H1 (cell line): ENCODE data around the gene ZNF546. TPM values are rescaled to one million over a fixed set of nuclear protein-coding genes. Genes with fewer than 3 reads are reported as not detected.

Source experiments
- CTCF ChIA-PET: fragments of 300-600 bp; sonication (Branson Sonifier 250); formaldehyde crosslinking; loops from one replicate; lab custom pipeline; 2021; ENCODE audit not compliant: partially characterized antibody; lab: Charles Lee
- POLR2A ChIA-PET: fragments of 300-600 bp; sonication (Branson Sonifier 250); formaldehyde crosslinking; loops from one replicate; lab custom pipeline; 2021; ENCODE audit warnings: inconsistent platforms; ENCODE audit not compliant: partially characterized antibody; lab: Charles Lee
- DNase-seq, 2 experiments: peaks; one replicate each; pipeline versions ENCODE4 v3.0.0 to v3.0.0-alpha.2; 2010 to 2022; ENCODE audit warnings: low spot score in 2 of 2, low read depth in 1 of 2, mixed read lengths in 1 of 2
- FAIRE-seq: peaks from 2 replicates; lab custom pipeline; 2011; peaks lifted over from hg19 to GRCh38; lab: Jason Lieb, UNC
- H2AFZ ChIP-seq: 2 replicates; pipeline ENCODE4 v1.8.1; 2012; ENCODE audit warnings: low read length, inconsistent platforms
- H2AK5ac ChIP-seq: 2 replicates; pipeline ENCODE4 v1.6.1; 2013; ENCODE audit warnings: low read depth, low read length
- H2BK120ac ChIP-seq: replicated peaks from 2 replicates; pipeline ENCODE3; 2013; ENCODE audit warnings: low read depth, low read length, inconsistent platforms
- H2BK12ac ChIP-seq: 2 replicates; pipeline ENCODE4 v1.6.1; 2013; ENCODE audit warnings: low read depth, low read length
- H2BK15ac ChIP-seq: 2 replicates; pipeline ENCODE4 v1.6.1; 2013; ENCODE audit warnings: low read length
- H2BK20ac ChIP-seq: 2 replicates; pipeline ENCODE4 v1.6.1; 2013; ENCODE audit warnings: low read length
- H2BK5ac ChIP-seq: 2 replicates; pipeline ENCODE4 v1.6.1; 2013; ENCODE audit warnings: low read depth, low read length
- H3K14ac ChIP-seq: 2 replicates; pipeline ENCODE4 v1.6.1; 2013; ENCODE audit warnings: inconsistent platforms; ENCODE audit not compliant: insufficient read length
- H3K18ac ChIP-seq: 2 replicates; pipeline ENCODE4 v1.6.1; 2013; ENCODE audit warnings: low read length; ENCODE audit errors: extremely low read depth
- H3K23ac ChIP-seq: 2 replicates; pipeline ENCODE4 v1.6.1; 2013; ENCODE audit warnings: inconsistent platforms; ENCODE audit not compliant: insufficient read length
- H3K23me2 ChIP-seq: 2 replicates; pipeline ENCODE4 v1.6.1; 2013; ENCODE audit warnings: low read depth, low read length
- H3K27ac ChIP-seq: 2 replicates; pipeline ENCODE4 v1.6.1; 2011; ENCODE audit warnings: low read depth, low read length, inconsistent platforms
- H3K27me3 ChIP-seq, 4 experiments: replicated peaks in 1 of 4; 1 replicate in 1 of 4; 2 replicates in 3 of 4; pipeline versions ENCODE4 v1.6.1 to v1.8.1; 2011 to 2013; ENCODE audit warnings: low read length in 3 of 4, mild to moderate bottlenecking in 3 of 4, inconsistent platforms in 2 of 4, mixed read lengths in 2 of 4, moderate library complexity in 1 of 4; ENCODE audit not compliant: control insufficient read depth in 3 of 4, insufficient read depth in 3 of 4; ENCODE audit errors: extremely low read depth in 1 of 4
- H3K36me3 ChIP-seq, 4 experiments: 2 replicates each; pipeline versions ENCODE4 v1.6.1 to v1.8.1; 2011 to 2013; ENCODE audit warnings: mild to moderate bottlenecking in 4 of 4, low read length in 3 of 4, moderate library complexity in 2 of 4, control low read depth in 1 of 4, inconsistent platforms in 1 of 4; ENCODE audit not compliant: insufficient read depth in 4 of 4, control insufficient read depth in 2 of 4
- H3K4ac ChIP-seq: replicated peaks from 2 replicates; pipeline ENCODE3; 2013; ENCODE audit warnings: low read length, low read depth, mixed read lengths, inconsistent platforms; ENCODE audit not compliant: insufficient read length
- H3K4me1 ChIP-seq, 4 experiments: replicated peaks in 1 of 4; 1 replicate in 1 of 4; 2 replicates in 3 of 4; pipeline versions ENCODE4 v1.6.1 to v1.8.1; 2011 to 2013; ENCODE audit warnings: low read length in 3 of 4, inconsistent platforms in 2 of 4, mixed read lengths in 1 of 4; ENCODE audit not compliant: insufficient read depth in 4 of 4, control insufficient read depth in 3 of 4
- H3K4me2 ChIP-seq, 2 experiments: 2 replicates each; pipeline versions ENCODE4 v1.6.1 to v1.8.1; 2011 to 2013; ENCODE audit warnings: low read depth in 2 of 2, low read length in 2 of 2, control low read depth in 1 of 2, inconsistent platforms in 1 of 2, mild to moderate bottlenecking in 1 of 2; ENCODE audit not compliant: insufficient read depth in 1 of 2
- H3K4me3 ChIP-seq, 4 experiments: fragments of 200-600, 300-600 bp in 1 of 4; sonication (generic), shearing (Covaris generic), sonication (Bioruptor Twin) in 1 of 4; 2 replicates each; pipeline versions ENCODE4 v1.5.1 to v1.8.1; 2011 to 2016; ENCODE audit warnings: low read length in 4 of 4, low read depth in 3 of 4, control low read depth in 2 of 4, inconsistent platforms in 2 of 4, mild to moderate bottlenecking in 2 of 4, mixed read lengths in 1 of 4, moderate library complexity in 1 of 4; ENCODE audit not compliant: insufficient read depth in 2 of 4; ENCODE audit errors: extremely low read depth in 1 of 4
- H3K56ac ChIP-seq: replicated peaks from 2 replicates; pipeline ENCODE3; 2013; ENCODE audit warnings: low read depth, mild to moderate bottlenecking, mixed read lengths, low read length, inconsistent platforms; ENCODE audit not compliant: insufficient read length
- H3K79me1 ChIP-seq: 2 replicates; pipeline ENCODE4 v1.6.1; 2013; ENCODE audit warnings: low read depth, low read length, control low read depth
- H3K79me2 ChIP-seq, 2 experiments: 2 replicates each; pipeline versions ENCODE4 v1.6.1 to v1.8.1; 2012 to 2013; ENCODE audit warnings: low read length in 2 of 2, mild to moderate bottlenecking in 2 of 2, inconsistent platforms in 1 of 2; ENCODE audit not compliant: insufficient read depth in 2 of 2, control insufficient read depth in 1 of 2
- H3K9ac ChIP-seq, 4 experiments: replicated peaks in 1 of 4; 1 replicate in 1 of 4; 2 replicates in 3 of 4; pipeline versions ENCODE4 v1.6.1 to v1.8.1; 2011 to 2013; ENCODE audit warnings: low read depth in 3 of 4, low read length in 3 of 4, control low read depth in 2 of 4, mild to moderate bottlenecking in 2 of 4, moderate library complexity in 2 of 4, inconsistent platforms in 1 of 4; ENCODE audit errors: extremely low read depth in 1 of 4
- H3K9me3 ChIP-seq, 2 experiments: 2 replicates each; pipeline versions ENCODE4 v1.6.1 to v1.8.1; 2012 to 2013; ENCODE audit warnings: mild to moderate bottlenecking in 2 of 2, moderate library complexity in 2 of 2, control low read depth in 1 of 2, inconsistent platforms in 1 of 2, low read depth in 1 of 2, low read length in 1 of 2, mixed read lengths in 1 of 2; ENCODE audit not compliant: insufficient read depth in 2 of 2
- H4K20me1 ChIP-seq, 2 experiments: replicated peaks in 1 of 2; 2 replicates each; pipeline versions ENCODE3 to v1.8.1; 2011 to 2013; ENCODE audit warnings: inconsistent platforms in 2 of 2, low read length in 2 of 2, mild to moderate bottlenecking in 1 of 2; ENCODE audit not compliant: insufficient read depth in 2 of 2, control insufficient read depth in 1 of 2
- H4K5ac ChIP-seq: 2 replicates; pipeline ENCODE4 v1.6.1; 2013; ENCODE audit warnings: low read length, low read depth, mixed read lengths, inconsistent platforms; ENCODE audit not compliant: insufficient read length
- H4K8ac ChIP-seq: 2 replicates; pipeline ENCODE4 v1.8.0; 2013; ENCODE audit warnings: mild to moderate bottlenecking, moderate library complexity, low read length, inconsistent platforms; ENCODE audit not compliant: insufficient read depth; ENCODE audit errors: extremely low read depth
- H4K91ac ChIP-seq: replicated peaks from 2 replicates; pipeline ENCODE3; 2013; ENCODE audit warnings: low read length, mixed read lengths, inconsistent platforms; ENCODE audit not compliant: insufficient read length
- BRCA1 ChIP-seq: IDR thresholded peaks from 2 replicates; pipeline ENCODE4 v1.6.1; 2012; ENCODE audit warnings: low read depth, low read length, improper control_type of control experiment
- CBX5 ChIP-seq: fragments of 300-800, 300-1000 bp; sonication (generic); IDR thresholded peaks from 2 replicates; pipeline ENCODE4 v1.7.1; 2016; ENCODE audit warnings: antibody characterized with exemption, low read length, low read depth
- CHD1 ChIP-seq: IDR thresholded peaks from 2 replicates; pipeline ENCODE4 v1.6.1; 2012; ENCODE audit warnings: low read depth, low read length, improper control_type of control experiment
- EZH2 ChIP-seq: fragments of 200-600 bp; sonication (generic); IDR thresholded peaks from 2 replicates; pipeline ENCODE4 v1.7.1; 2012; ENCODE audit warnings: low read depth, mild to moderate bottlenecking, moderate library complexity, low read length, inconsistent platforms; ENCODE audit not compliant: severe bottlenecking
- HDAC2 ChIP-seq, 2 experiments: fragments of 300-600 bp in 1 of 2; sonication (generic) in 1 of 2; IDR thresholded peaks; 2 replicates each; pipeline ENCODE4 v1.6.1; 2011 to 2012; ENCODE audit warnings: low read depth in 2 of 2, low read length in 2 of 2, mild to moderate bottlenecking in 2 of 2, moderate library complexity in 2 of 2, borderline replicate concordance in 1 of 2, inconsistent platforms in 1 of 2
- KDM4A ChIP-seq: IDR thresholded peaks from one replicate; pipeline ENCODE4 v1.7.1; 2012; ENCODE audit warnings: low read depth, mild to moderate bottlenecking, moderate library complexity, low read length, inconsistent platforms; ENCODE audit not compliant: severe bottlenecking
- MAFK ChIP-seq: IDR thresholded peaks from 2 replicates; pipeline ENCODE4 v1.6.1; 2012; ENCODE audit warnings: low read depth, mild to moderate bottlenecking, improper control_type of control experiment, low read length
- POU5F1 ChIP-seq: IDR thresholded peaks from 2 replicates; pipeline ENCODE4 v1.6.1; 2011; ENCODE audit warnings: low read depth, mild to moderate bottlenecking, low read length, moderate library complexity
- SP1 ChIP-seq: IDR thresholded peaks from 2 replicates; pipeline ENCODE4 v1.6.1; 2011; ENCODE audit warnings: low read depth, low read length
- SP4 ChIP-seq: IDR thresholded peaks from 2 replicates; pipeline ENCODE4 v1.6.1; 2012; ENCODE audit warnings: low read length, inconsistent platforms
- SUZ12 ChIP-seq: fragments of 200-600 bp; sonication (generic); IDR thresholded peaks from 2 replicates; pipeline ENCODE4 v1.6.1; 2012; ENCODE audit warnings: mild to moderate bottlenecking, inconsistent platforms, low read length, moderate library complexity, mixed read lengths
- YY1 ChIP-seq: IDR thresholded peaks from 2 replicates; pipeline ENCODE4 v1.6.1; 2011; ENCODE audit warnings: low read depth, mild to moderate bottlenecking, low read length
- WGBS, 2 experiments: shearing (Covaris generic) in 1 of 2; methylation state at CpG; one replicate each; pipeline versions ENCODE4 v1.1.6 to v1.1.7; 2013 to 2015; ENCODE audit warnings: low lambda C conversion rate in 2 of 2, mixed read lengths in 2 of 2, inconsistent platforms in 1 of 2, low coverage in 1 of 2, missing lambda C conversion rate in 1 of 2; ENCODE audit not compliant: insufficient replicate concordance in 2 of 2, insufficient coverage in 1 of 2, insufficient read length in 1 of 2; ENCODE audit errors: extremely low coverage in 1 of 2, missing lambda C conversion rate in 1 of 2; 5-methylcytosine and 5-hydroxymethylcytosine counted together
- polyA plus RNA-seq, 7 experiments: library from polyadenylated mRNA; depleted of rRNA in 3 of 7; stranded (reverse) in 5 of 7; unstranded in 2 of 7; fragments of >200 nt in 5 of 7; fragments of 200-250 nt in 2 of 7; gene quantifications; 1 replicate in 5 of 7; 2 replicates in 1 of 7; 4 replicates in 1 of 7; pipeline versions ENCODE4 v1.2.1 to v1.2.3, GENCODE V29; 2011 to 2013; ENCODE audit warnings: missing spikeins in 2 of 7, mixed read lengths in 2 of 7
- total RNA-seq: library from RNA; stranded (reverse); fragmentation: NEBNext Ultra II Directional; extraction: Animal tissue kit (Norgen Biotek cat#: 25700); gene quantifications from 2 replicates; pipeline ENCODE4 v1.2.1, GENCODE V29; 2021
- TF ChIP-seq, protein P1 (sequence below): IDR thresholded peaks from 2 replicates; pipeline ENCODE4 v1.6.1; 2012; ENCODE audit warnings: low read length, inconsistent platforms

Gene ZNF546
- total and polyA plus RNA-seq, 2 of the 8 experiments (the other 6 are each of a cell fraction or from before 2014, with no cell fraction given) = 0.21 to 1.1 TPM

GRCh38 chr19:39987596-39987995 lies 9.3 kb upstream of the ZNF546 start:
- Histone ChIP-seq H2BK20ac (no peak overlapping the region), H2BK120ac (no peak overlapping the region), H4K5ac (no peak overlapping the region), H2BK15ac (no peak overlapping the region), H3K4me2 (no peak overlapping the region), H3K36me3 (peaks cover 0 to 12% (median 5%) of the 10 kb centered on the region in 4 experiments; a peak in 4 of 8 replicates), H3K27ac (no peak overlapping the region), H3K23ac (no peak overlapping the region), H3K56ac (no peak overlapping the region), H3K9ac (no peak overlapping the region), H2AK5ac (no peak overlapping the region), H4K8ac (no peak overlapping the region), H4K20me1 (no peaks in the 10 kb centered on the region), H3K27me3 (no peaks in the 10 kb centered on the region), H3K9me3 (peaks cover 6 to 10% of the 10 kb centered on the region in 2 experiments; a peak in 3 of 4 replicates), H3K18ac (no peak overlapping the region), H3K14ac (no peak overlapping the region), H3K4me3 (no peak overlapping the region), H3K4me1 (no peaks in the 10 kb centered on the region), H3K79me1 (no peaks in the 10 kb centered on the region; the same call in 1 of the 2 replicates), H2AFZ (no peak overlapping the region), H4K91ac (no peak overlapping the region), H2BK5ac (no peak overlapping the region), H3K79me2 (peaks cover 0 to 26% of the 10 kb centered on the region in 2 experiments; a peak in 2 of 4 replicates), H2BK12ac (no peak overlapping the region), H3K4ac (no peak overlapping the region), H3K23me2 (no peaks in the 10 kb centered on the region)
- FAIRE-seq (no peak), DNase-seq (no peak)
- ChIA-PET CTCF (no interaction called here), POLR2A (no interaction called here)
- TF ChIP-seq POU5F1 (no peak), CHD1 (no peak), EZH2 (no peak), CBX5 (no peak), YY1 (no peak), SP4 (no peak), SUZ12 (no peak), MAFK (no peak), BRCA1 (no peak), SP1 (no peak), KDM4A (no peak), HDAC2 (IDR thresholded peaks at IDR 0.05; ENCODE audit: borderline replicate concordance in 1 of 2, low read depth in 2 of 2, low read length in 2 of 2) (no peak)
- TF ChIP-seq, protein P1, sequence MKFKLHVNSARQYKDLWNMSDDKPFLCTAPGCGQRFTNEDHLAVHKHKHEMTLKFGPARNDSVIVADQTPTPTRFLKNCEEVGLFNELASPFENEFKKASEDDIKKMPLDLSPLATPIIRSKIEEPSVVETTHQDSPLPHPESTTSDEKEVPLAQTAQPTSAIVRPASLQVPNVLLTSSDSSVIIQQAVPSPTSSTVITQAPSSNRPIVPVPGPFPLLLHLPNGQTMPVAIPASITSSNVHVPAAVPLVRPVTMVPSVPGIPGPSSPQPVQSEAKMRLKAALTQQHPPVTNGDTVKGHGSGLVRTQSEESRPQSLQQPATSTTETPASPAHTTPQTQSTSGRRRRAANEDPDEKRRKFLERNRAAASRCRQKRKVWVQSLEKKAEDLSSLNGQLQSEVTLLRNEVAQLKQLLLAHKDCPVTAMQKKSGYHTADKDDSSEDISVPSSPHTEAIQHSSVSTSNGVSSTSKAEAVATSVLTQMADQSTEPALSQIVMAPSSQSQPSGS = no peak
- 94% methylated on average over 1 of the region's 1 CpG; no CpG with 5 or more reads in 1 of the 2 experiments for WGBS, 2 experiments
